Measurements from ENCODE around the gene SNORC.

Gene SNORC

GRCh38 chr2:232883116-232883721, 13.2 kb downstream of the SNORC start:
- no peak for TF ChIP-seq CTCF (conservative IDR thresholded peaks at IDR 0.05; ENCODE audit: low read length)
- no peak overlapping the region for H3K4me3 ChIP-seq (ENCODE audit: low read length)
- DNase-seq (ENCODE audit: low read depth) = no peak

- no peak overlapping the region for H3K4me3 ChIP-seq (ENCODE audit: low read length)
- TF ChIP-seq CTCF (conservative IDR thresholded peaks at IDR 0.05; ENCODE audit: low read length) = no peak
- DNase-seq (ENCODE audit: low read depth) = no peak
These were observed 13.9 kb downstream of the SNORC start for GRCh38 chr2:232884001-232884421.

- DNase-seq (ENCODE audit: low read depth) = no peak
- no peak for TF ChIP-seq CTCF (conservative IDR thresholded peaks at IDR 0.05; ENCODE audit: low read length)
- H3K4me3 ChIP-seq (ENCODE audit: low read length) = no peak overlapping the region
These were observed 14.6 kb downstream of the SNORC start for GRCh38 chr2:232884549-232885263.

- no peak for DNase-seq (ENCODE audit: low read depth)
- H3K4me3 ChIP-seq (ENCODE audit: low read length) = no peak overlapping the region
- TF ChIP-seq CTCF (conservative IDR thresholded peaks at IDR 0.05; ENCODE audit: low read length) = no peak
These were observed 15.3 kb downstream of the SNORC start for GRCh38 chr2:232885264-232885961.

GRCh38 chr2:232886176-232886575, 16.1 kb downstream of the SNORC start:
- H3K4me3 ChIP-seq (ENCODE audit: low read length) = no peak overlapping the region
- DNase-seq (ENCODE audit: low read depth) = no peak
- TF ChIP-seq CTCF (conservative IDR thresholded peaks at IDR 0.05; ENCODE audit: low read length) = no peak

- no peak for TF ChIP-seq CTCF (conservative IDR thresholded peaks at IDR 0.05; ENCODE audit: low read length)
- DNase-seq (ENCODE audit: low read depth) = no peak
- no peak overlapping the region for H3K4me3 ChIP-seq (ENCODE audit: low read length)
These were observed 16.6 kb downstream of the SNORC start for GRCh38 chr2:232886632-232887031.

All from AG10803 (cell line).